Measurements from ENCODE around the gene KCNJ16. TPM values are rescaled to one million over a fixed set of nuclear protein-coding genes. Genes with fewer than 3 reads are reported as not detected.

The KCNJ16 gene
- total and polyA plus RNA-seq, 9 of the 15 experiments (the other 6 are each of a cell fraction or from before 2014, with no cell fraction given), result 0.01 to 0.75 (median 0.07) TPM; not detected in 4

DNA sequence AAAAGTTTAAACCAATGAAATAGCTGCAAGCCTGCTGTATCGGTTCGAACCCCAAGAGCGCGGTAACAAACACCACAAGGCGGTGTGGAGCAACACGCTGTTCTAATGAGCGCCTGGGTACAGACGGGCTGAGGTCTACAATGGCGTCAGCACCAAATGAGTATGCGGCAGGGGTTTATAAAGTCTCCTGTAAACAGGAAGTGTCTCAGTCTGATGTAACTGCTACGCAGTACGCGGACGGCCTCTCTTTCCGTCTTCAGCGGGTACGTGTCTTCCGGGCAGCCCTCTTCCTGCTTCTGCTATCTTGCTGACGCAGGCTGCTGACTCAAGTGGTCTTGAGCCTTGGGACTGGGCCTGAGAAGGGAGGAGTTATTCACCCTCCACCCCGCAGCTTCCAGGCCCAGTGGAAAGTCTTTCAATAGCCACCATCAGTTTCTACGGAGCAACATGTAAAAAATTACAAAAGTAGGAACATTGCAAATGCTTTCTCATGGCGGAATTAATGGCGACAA is 53.8 kb downstream of the KCNJ16 start (continued):
- TF ChIP-seq, protein P1, sequence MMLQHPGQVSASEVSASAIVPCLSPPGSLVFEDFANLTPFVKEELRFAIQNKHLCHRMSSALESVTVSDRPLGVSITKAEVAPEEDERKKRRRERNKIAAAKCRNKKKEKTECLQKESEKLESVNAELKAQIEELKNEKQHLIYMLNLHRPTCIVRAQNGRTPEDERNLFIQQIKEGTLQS (IDR thresholded peaks at IDR 0.05), result peak; percentile 72
- TF ChIP-seq, protein P1 (CRISPR knock-in tag; conservative IDR thresholded peaks at IDR 0.05), result peak; percentile 78; the same call in 1 of the 2 replicates
- TF ChIP-seq SNRNP70 (optimal IDR thresholded peaks at IDR 0.05; ENCODE audit: low read depth, low read length) (no peak), POLR2B (IDR thresholded peaks at IDR 0.05; ENCODE audit: low read depth, partially characterized antibody) (peak; percentile 94), ZNF174 (CRISPR knock-in tag; IDR thresholded peaks at IDR 0.05) (no peak), ZNF165 (CRISPR knock-in tag; IDR thresholded peaks at IDR 0.05; ENCODE audit: borderline replicate concordance) (no peak), ZNF707 (CRISPR knock-in tag; conservative IDR thresholded peaks at IDR 0.05) (no peak), CEBPG (CRISPR knock-in tag; IDR thresholded peaks at IDR 0.05) (peak; percentile 77), CEBPG (tag; conservative IDR thresholded peaks at IDR 0.05 in 1 of 2, IDR thresholded peaks at IDR 0.05 in 1 of 2) (peak; percentile 51 to 60; a peak in 3 of 4 replicates), BCOR (IDR thresholded peaks at IDR 0.05) (no peak), HDGF (IDR thresholded peaks at IDR 0.05) (no peak), ZC3H11A (IDR thresholded peaks at IDR 0.05; ENCODE audit: low read depth, low read length) (no peak), ZNF347 (CRISPR knock-in tag; IDR thresholded peaks at IDR 0.05; ENCODE audit: low read depth) (no peak), ZNF263 (CRISPR knock-in tag; IDR thresholded peaks at IDR 0.05; ENCODE audit: borderline replicate concordance) (no peak), HLTF (IDR thresholded peaks at IDR 0.05) (no peak), ZNF217 (CRISPR knock-in tag; IDR thresholded peaks at IDR 0.05) (no peak), CBFA2T3 (IDR thresholded peaks at IDR 0.05) (no peak; the same call in 1 of the 2 replicates), PTTG1 (tag; IDR thresholded peaks at IDR 0.05; ENCODE audit: low read depth) (no peak), HDAC3 (IDR thresholded peaks at IDR 0.05; ENCODE audit: borderline replicate concordance, partially characterized antibody) (no peak), HDAC2 (IDR thresholded peaks at IDR 0.05) (no peak), RHOXF2B (CRISPR knock-in tag; conservative IDR thresholded peaks at IDR 0.05) (no peak)
- TF ChIP-seq, protein P2, sequence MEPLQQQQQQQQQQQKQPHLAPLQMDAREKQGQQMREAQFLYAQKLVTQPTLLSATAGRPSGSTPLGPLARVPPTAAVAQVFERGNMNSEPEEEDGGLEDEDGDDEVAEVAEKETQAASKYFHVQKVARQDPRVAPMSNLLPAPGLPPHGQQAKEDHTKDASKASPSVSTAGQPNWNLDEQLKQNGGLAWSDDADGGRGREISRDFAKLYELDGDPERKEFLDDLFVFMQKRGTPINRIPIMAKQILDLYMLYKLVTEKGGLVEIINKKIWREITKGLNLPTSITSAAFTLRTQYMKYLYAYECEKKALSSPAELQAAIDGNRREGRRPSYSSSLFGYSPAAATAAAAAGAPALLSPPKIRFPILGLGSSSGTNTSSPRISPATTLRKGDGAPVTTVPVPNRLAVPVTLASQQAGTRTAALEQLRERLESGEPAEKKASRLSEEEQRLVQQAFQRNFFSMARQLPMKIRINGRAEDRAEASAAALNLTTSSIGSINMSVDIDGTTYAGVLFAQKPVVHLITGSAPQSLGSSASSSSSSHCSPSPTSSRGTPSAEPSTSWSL (CRISPR knock-in tag; IDR thresholded peaks at IDR 0.05; ENCODE audit: borderline replicate concordance), result no peak
- TF ChIP-seq, protein P3, sequence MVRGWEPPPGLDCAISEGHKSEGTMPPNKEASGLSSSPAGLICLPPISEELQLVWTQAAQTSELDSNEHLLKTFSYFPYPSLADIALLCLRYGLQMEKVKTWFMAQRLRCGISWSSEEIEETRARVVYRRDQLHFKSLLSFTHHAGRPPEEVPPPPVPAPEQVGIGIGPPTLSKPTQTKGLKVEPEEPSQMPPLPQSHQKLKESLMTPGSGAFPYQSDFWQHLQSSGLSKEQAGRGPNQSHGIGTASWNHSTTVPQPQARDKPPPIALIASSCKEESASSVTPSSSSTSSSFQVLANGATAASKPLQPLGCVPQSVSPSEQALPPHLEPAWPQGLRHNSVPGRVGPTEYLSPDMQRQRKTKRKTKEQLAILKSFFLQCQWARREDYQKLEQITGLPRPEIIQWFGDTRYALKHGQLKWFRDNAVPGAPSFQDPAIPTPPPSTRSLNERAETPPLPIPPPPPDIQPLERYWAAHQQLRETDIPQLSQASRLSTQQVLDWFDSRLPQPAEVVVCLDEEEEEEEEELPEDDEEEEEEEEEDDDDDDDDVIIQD (CRISPR knock-in tag; IDR thresholded peaks at IDR 0.05), result no peak
- TF ChIP-seq, protein P4, sequence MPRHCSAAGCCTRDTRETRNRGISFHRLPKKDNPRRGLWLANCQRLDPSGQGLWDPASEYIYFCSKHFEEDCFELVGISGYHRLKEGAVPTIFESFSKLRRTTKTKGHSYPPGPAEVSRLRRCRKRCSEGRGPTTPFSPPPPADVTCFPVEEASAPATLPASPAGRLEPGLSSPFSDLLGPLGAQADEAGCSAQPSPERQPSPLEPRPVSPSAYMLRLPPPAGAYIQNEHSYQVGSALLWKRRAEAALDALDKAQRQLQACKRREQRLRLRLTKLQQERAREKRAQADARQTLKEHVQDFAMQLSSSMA (CRISPR knock-in tag; IDR thresholded peaks at IDR 0.05), result no peak
- TF ChIP-seq, protein P5, sequence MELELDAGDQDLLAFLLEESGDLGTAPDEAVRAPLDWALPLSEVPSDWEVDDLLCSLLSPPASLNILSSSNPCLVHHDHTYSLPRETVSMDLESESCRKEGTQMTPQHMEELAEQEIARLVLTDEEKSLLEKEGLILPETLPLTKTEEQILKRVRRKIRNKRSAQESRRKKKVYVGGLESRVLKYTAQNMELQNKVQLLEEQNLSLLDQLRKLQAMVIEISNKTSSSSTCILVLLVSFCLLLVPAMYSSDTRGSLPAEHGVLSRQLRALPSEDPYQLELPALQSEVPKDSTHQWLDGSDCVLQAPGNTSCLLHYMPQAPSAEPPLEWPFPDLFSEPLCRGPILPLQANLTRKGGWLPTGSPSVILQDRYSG (tag; conservative IDR thresholded peaks at IDR 0.05; ENCODE audit: low read depth), result no peak
